ENCODE results near the gene PTGER2. TPM values are rescaled to one million over a fixed set of nuclear protein-coding genes. Genes with fewer than 3 reads are reported as not detected.

Gene PTGER2
- polyA plus RNA-seq, 1 donor (not counting 4 experiments of a cell fraction or from before 2014, with no cell fraction given) = 0.28 TPM

- Histone ChIP-seq H3K4me3 (ENCODE audit: control insufficient read depth in 2 of 3, extremely low read depth in 1 of 3, insufficient read depth in 2 of 3, low read depth in 1 of 3, low read length in 3 of 3) (no peak overlapping the region), H3K9me3 (ENCODE audit: control insufficient read depth, low read depth, low read length) (no peaks in the 10 kb centered on the region), H3K27ac (ENCODE audit: control insufficient read depth, insufficient read depth, low read length) (no peak overlapping the region), H3K79me2 (ENCODE audit: control insufficient read depth, insufficient read depth, low read length) (no peaks in the 10 kb centered on the region), H4K20me1 (ENCODE audit: control insufficient read depth, extremely low read depth, insufficient read depth, low read length) (no peaks in the 10 kb centered on the region), H2AFZ (ENCODE audit: control insufficient read depth, low read length) (no peak overlapping the region), H3K4me2 (ENCODE audit: control insufficient read depth, extremely low read depth, insufficient read depth, low read depth, low read length) (no peak overlapping the region), H3K27me3 (ENCODE audit: control insufficient read depth, extremely low read depth, insufficient read depth, low read length) (no peaks in the 10 kb centered on the region), H3K4me1 (ENCODE audit: control insufficient read depth, extremely low read depth, insufficient read depth, low read length) (peaks cover 3% of the 10 kb centered on the region), H3K36me3 (ENCODE audit: control insufficient read depth in 2 of 2, extremely low read depth in 1 of 2, insufficient read depth in 2 of 2, low read length in 2 of 2) (no peaks in the 10 kb centered on the region), H3K9me1 (ENCODE audit: control insufficient read depth, extremely low read depth, insufficient read depth, low read length) (no peaks in the 10 kb centered on the region), H3K9ac (ENCODE audit: control insufficient read depth, extremely low read depth, insufficient read depth, low read length) (no peak overlapping the region)
- no peak for TF ChIP-seq CTCF (optimal IDR thresholded peaks at IDR 0.05 in 1 of 3, IDR thresholded peaks at IDR 0.05 in 1 of 3, conservative IDR thresholded peaks at IDR 0.05 in 1 of 3; ENCODE audit: extremely low read depth in 1 of 3, insufficient read depth in 2 of 3, low read length in 3 of 3)
- DNase-seq (ENCODE audit: low read depth, low spot score) (no peak), FAIRE-seq (no peak)
- dilution Hi-C loops (cut with MboI; ENCODE audit: extremely low pct_ligation_motif_present, low sequenced_read_pairs) = no loop called here
These were observed 18.2 kb downstream of the PTGER2 start for GRCh38 chr14:52332269-52332668.

GRCh38 chr14:52333108-52333507 lies 19.0 kb downstream of the PTGER2 start:
- H2AFZ ChIP-seq (ENCODE audit: control insufficient read depth, low read length) = no peak overlapping the region
- H3K27me3 ChIP-seq (ENCODE audit: control insufficient read depth, extremely low read depth, insufficient read depth, low read length) = no peaks in the 10 kb centered on the region
- H4K20me1 ChIP-seq (ENCODE audit: control insufficient read depth, extremely low read depth, insufficient read depth, low read length) = no peaks in the 10 kb centered on the region
- no peaks in the 10 kb centered on the region for H3K79me2 ChIP-seq (ENCODE audit: control insufficient read depth, insufficient read depth, low read length)
- H3K9me1 ChIP-seq (ENCODE audit: control insufficient read depth, extremely low read depth, insufficient read depth, low read length) = no peaks in the 10 kb centered on the region
- DNase-seq (ENCODE audit: low read depth, low spot score) (no peak), FAIRE-seq (no peak)
- no peak overlapping the region for H3K9ac ChIP-seq (ENCODE audit: control insufficient read depth, extremely low read depth, insufficient read depth, low read length)
- H3K9me3 ChIP-seq (ENCODE audit: control insufficient read depth, low read depth, low read length) = no peaks in the 10 kb centered on the region
- no peak overlapping the region for H3K4me2 ChIP-seq (ENCODE audit: control insufficient read depth, extremely low read depth, insufficient read depth, low read depth, low read length)
- dilution Hi-C loops (cut with MboI; ENCODE audit: extremely low pct_ligation_motif_present, low sequenced_read_pairs) = no loop called here
- no peak overlapping the region for H3K4me3 ChIP-seq (ENCODE audit: control insufficient read depth in 2 of 3, extremely low read depth in 1 of 3, insufficient read depth in 2 of 3, low read depth in 1 of 3, low read length in 3 of 3)
- H3K27ac ChIP-seq (ENCODE audit: control insufficient read depth, insufficient read depth, low read length) = no peak overlapping the region
- peaks cover 4% of the 10 kb centered on the region for H3K4me1 ChIP-seq (ENCODE audit: control insufficient read depth, extremely low read depth, insufficient read depth, low read length)
- no peaks in the 10 kb centered on the region for H3K36me3 ChIP-seq (ENCODE audit: control insufficient read depth in 2 of 2, extremely low read depth in 1 of 2, insufficient read depth in 2 of 2, low read length in 2 of 2)
- TF ChIP-seq EZH2 (IDR thresholded peaks at IDR 0.05; ENCODE audit: low read length) (no peak), CTCF (optimal IDR thresholded peaks at IDR 0.05 in 1 of 3, IDR thresholded peaks at IDR 0.05 in 1 of 3, conservative IDR thresholded peaks at IDR 0.05 in 1 of 3; ENCODE audit: extremely low read depth in 1 of 3, insufficient read depth in 2 of 3, low read length in 3 of 3) (no peak)

Data from keratinocyte (primary cell).